KG1 (cell line): ENCODE data around the gene ANKRD29.
"Not testable (repeated sequence)": the region's sequence is repeated elsewhere in the genome, so short reads cannot be mapped to it uniquely, and the experiment has no call there.

Experiments used
- DNase-seq: peaks from one replicate; lab custom pipeline; 2025; lab: John Stamatoyannopoulos, UW

Gene ANKRD29

GRCh38 chr18:23645568-23646175 lies 17.0 kb downstream of the ANKRD29 start:
- DNase-seq, result no peak

GRCh38 chr18:23643815-23644490 lies 18.8 kb downstream of the ANKRD29 start:
- no peak for DNase-seq

GRCh38 chr18:23641937-23642666 lies 20.6 kb downstream of the ANKRD29 start:
- DNase-seq, result no peak

- no peak for DNase-seq
These were observed 21.5 kb downstream of the ANKRD29 start for GRCh38 chr18:23641143-23641720.

GRCh38 chr18:23640052-23640451 lies 22.7 kb downstream of the ANKRD29 start:
- no peak for DNase-seq

- not testable (repeated sequence) for DNase-seq
These were observed 26.3 kb downstream of the ANKRD29 start for GRCh38 chr18:23636433-23636832.

- no peak for DNase-seq
These were observed 26.7 kb downstream of the ANKRD29 start for GRCh38 chr18:23636071-23636399.

- DNase-seq, result no peak
These were observed 27.2 kb downstream of the ANKRD29 start for GRCh38 chr18:23635283-23636070.

GRCh38 chr18:23634692-23635091 lies 28.0 kb downstream of the ANKRD29 start:
- DNase-seq, result no peak

GRCh38 chr18:23632615-23633014 lies 30.1 kb downstream of the ANKRD29 start:
- no peak for DNase-seq

- no peak for DNase-seq
These were observed 31.0 kb downstream of the ANKRD29 start for GRCh38 chr18:23631746-23632145.

- no peak for DNase-seq
These were observed 31.4 kb downstream of the ANKRD29 start for GRCh38 chr18:23631312-23631711.

- DNase-seq, result no peak
These were observed 33.2 kb downstream of the ANKRD29 start for GRCh38 chr18:23629444-23629946.

- DNase-seq, result no peak
These were observed 34.7 kb downstream of the ANKRD29 start for GRCh38 chr18:23627970-23628369.

GRCh38 chr18:23627321-23627720 lies 35.4 kb downstream of the ANKRD29 start:
- no peak for DNase-seq

GRCh38 chr18:23626451-23627279 lies 36.0 kb downstream of the ANKRD29 start:
- no peak for DNase-seq

GRCh38 chr18:23623040-23623439 lies 39.7 kb downstream of the ANKRD29 start:
- DNase-seq, result no peak

- peak; percentile 10 for DNase-seq
These were observed 43.3 kb downstream of the ANKRD29 start for GRCh38 chr18:23619388-23619881.

GRCh38 chr18:23618862-23619387 lies 43.8 kb downstream of the ANKRD29 start:
- no peak for DNase-seq

GRCh38 chr18:23617412-23618014 lies 45.2 kb downstream of the ANKRD29 start:
- no peak for DNase-seq
